Neural crest cell (in vitro differentiated cells): ENCODE measurements around the gene OR2AE1. TPM values are rescaled to one million over a fixed set of nuclear protein-coding genes. Genes with fewer than 3 reads are reported as not detected.

Source experiments
- DNase-seq: peaks from one replicate; pipeline ENCODE4 v3.0.0; 2021; ENCODE audit warnings: low read depth, mixed read lengths, low spot score
- H3K27ac Mint-ChIP-seq: one replicate; pipeline ENCODE4 v1.8.0; 2021; ENCODE audit warnings: mild to moderate bottlenecking, mixed read lengths; ENCODE audit not compliant: unreplicated experiment
- H3K27me3 Mint-ChIP-seq: 2 replicates; pipeline ENCODE4 v1.8.0; 2021; ENCODE audit warnings: low read depth, mild to moderate bottlenecking, mixed read lengths
- H3K36me3 Mint-ChIP-seq: 2 replicates; pipeline ENCODE4 v1.8.0; 2021; ENCODE audit warnings: low read depth, mild to moderate bottlenecking, mixed read lengths
- H3K4me1 Mint-ChIP-seq: 2 replicates; pipeline ENCODE4 v1.8.0; 2021; ENCODE audit warnings: mixed read lengths
- H3K4me3 Mint-ChIP-seq: one replicate; pipeline ENCODE4 v1.8.0; 2021; ENCODE audit warnings: mild to moderate bottlenecking, mixed read lengths
- H3K9me3 Mint-ChIP-seq: 2 replicates; pipeline ENCODE4 v1.8.0; 2021; ENCODE audit warnings: mixed read lengths
- total RNA-seq: library from RNA; stranded (reverse); gene quantifications from 2 replicates; pipeline ENCODE4 v1.2.1, GENCODE V29; 2021
- TF ChIP-seq, protein P1 (sequence below): fragments of 200-600 bp; sonication (generic); conservative IDR thresholded peaks from 2 replicates; pipeline ENCODE4 v1.5.0; 2021; ENCODE audit warnings: antibody characterized with exemption, mild to moderate bottlenecking

OR2AE1 gene
- total RNA-seq, 1 donor from 2014 or later: not detected

DNA sequence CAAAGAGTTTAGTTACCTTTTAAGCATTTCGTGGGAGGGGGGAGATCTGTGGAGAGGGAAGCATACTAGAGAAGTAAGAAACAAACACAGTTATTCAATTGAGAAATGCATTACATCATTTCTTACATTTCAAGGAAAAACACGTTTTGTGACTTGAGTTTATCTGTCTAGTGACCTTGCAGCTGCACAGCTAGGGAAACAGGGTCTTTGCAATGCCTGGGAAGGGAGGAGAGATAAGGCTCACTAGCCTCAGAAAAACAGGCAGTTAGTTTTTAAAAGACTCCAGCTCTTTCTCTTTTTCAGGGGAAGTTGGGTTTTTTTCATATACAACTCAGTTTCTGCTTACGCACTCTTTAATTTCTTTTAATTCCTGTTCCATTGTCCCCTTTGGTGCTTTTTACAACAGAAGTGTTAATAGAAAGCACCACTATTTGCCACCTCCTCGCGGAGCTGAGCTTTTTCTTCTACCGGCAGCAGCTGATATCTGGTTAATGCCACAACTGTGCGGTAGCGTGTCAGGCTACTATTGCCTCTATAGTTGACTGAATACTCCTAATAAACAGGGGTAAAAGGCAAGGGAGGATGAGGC, 43.5 kb downstream of the OR2AE1 start:
- H3K27ac Mint-ChIP-seq: no peak overlapping the region
- H3K4me3 Mint-ChIP-seq: no peak overlapping the region
- TF ChIP-seq, protein P1, sequence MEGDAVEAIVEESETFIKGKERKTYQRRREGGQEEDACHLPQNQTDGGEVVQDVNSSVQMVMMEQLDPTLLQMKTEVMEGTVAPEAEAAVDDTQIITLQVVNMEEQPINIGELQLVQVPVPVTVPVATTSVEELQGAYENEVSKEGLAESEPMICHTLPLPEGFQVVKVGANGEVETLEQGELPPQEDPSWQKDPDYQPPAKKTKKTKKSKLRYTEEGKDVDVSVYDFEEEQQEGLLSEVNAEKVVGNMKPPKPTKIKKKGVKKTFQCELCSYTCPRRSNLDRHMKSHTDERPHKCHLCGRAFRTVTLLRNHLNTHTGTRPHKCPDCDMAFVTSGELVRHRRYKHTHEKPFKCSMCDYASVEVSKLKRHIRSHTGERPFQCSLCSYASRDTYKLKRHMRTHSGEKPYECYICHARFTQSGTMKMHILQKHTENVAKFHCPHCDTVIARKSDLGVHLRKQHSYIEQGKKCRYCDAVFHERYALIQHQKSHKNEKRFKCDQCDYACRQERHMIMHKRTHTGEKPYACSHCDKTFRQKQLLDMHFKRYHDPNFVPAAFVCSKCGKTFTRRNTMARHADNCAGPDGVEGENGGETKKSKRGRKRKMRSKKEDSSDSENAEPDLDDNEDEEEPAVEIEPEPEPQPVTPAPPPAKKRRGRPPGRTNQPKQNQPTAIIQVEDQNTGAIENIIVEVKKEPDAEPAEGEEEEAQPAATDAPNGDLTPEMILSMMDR: no peak
- peaks cover 15% of the 10 kb centered on the region for H3K27me3 Mint-ChIP-seq
- no peaks in the 10 kb centered on the region for H3K36me3 Mint-ChIP-seq
- DNase-seq: no peak
- no peaks in the 10 kb centered on the region for H3K4me1 Mint-ChIP-seq
- H3K9me3 Mint-ChIP-seq: no peaks in the 10 kb centered on the region

DNA sequence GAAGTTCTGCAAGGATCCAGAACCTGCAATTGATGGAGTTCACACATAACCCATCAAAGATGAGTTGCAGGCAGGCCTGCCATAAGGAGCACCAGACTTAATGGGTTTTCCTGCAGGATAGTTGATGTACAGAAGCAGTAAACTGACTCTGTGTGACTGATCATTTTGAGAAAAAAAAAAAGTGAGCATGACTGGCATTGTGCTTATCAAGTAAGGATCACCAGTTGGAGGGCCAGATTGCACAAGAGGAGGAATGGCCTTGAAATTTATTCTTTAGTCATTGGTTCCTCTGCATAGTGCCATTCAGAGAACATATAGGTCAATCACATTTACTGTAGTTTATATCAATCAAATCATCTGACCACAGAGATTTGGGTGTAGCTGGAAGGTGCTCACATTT, 45.2 kb downstream of the OR2AE1 start:
- Mint-ChIP-seq H3K9me3 (no peaks in the 10 kb centered on the region), H3K4me3 (no peak overlapping the region), H3K4me1 (no peaks in the 10 kb centered on the region), H3K27me3 (peaks cover 16% of the 10 kb centered on the region), H3K27ac (no peak overlapping the region), H3K36me3 (no peaks in the 10 kb centered on the region)
- DNase-seq: no peak
- TF ChIP-seq, protein P1: no peak

DNA sequence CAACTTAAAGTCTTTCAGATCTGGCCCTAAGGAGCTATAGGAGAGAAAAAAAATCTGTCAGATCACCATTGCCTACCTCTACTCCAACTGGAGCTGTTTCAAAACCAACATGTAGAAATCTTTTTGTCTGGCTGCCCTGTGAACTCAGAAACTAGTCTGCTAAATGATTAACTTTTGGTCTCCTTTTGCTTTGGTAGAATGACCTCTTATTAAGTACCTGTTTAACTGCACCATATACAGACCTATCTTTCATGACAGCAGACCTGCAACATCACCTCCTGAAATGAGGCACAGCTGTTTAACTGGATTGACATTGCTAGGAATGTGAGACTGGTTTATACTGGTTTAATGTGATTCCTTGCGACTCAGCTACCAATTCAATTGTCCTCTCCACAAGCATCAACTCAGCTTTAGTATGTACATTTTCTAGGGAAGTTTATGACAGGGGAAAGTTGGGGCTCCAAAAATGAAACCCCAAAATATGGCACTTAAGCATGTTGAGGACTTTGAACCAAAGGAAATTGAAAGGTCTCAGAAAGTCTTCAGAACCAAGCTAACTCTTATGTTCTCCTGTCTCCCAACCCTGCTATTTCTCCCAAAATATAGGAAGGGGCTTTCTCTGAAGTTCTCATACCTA, 47.2 kb downstream of the OR2AE1 start:
- Mint-ChIP-seq H3K27ac (no peak overlapping the region), H3K4me1 (no peaks in the 10 kb centered on the region), H3K4me3 (no peak overlapping the region), H3K9me3 (no peaks in the 10 kb centered on the region), H3K27me3 (peaks cover 16% of the 10 kb centered on the region), H3K36me3 (no peaks in the 10 kb centered on the region)
- no peak for DNase-seq
- TF ChIP-seq, protein P1: no peak

DNA sequence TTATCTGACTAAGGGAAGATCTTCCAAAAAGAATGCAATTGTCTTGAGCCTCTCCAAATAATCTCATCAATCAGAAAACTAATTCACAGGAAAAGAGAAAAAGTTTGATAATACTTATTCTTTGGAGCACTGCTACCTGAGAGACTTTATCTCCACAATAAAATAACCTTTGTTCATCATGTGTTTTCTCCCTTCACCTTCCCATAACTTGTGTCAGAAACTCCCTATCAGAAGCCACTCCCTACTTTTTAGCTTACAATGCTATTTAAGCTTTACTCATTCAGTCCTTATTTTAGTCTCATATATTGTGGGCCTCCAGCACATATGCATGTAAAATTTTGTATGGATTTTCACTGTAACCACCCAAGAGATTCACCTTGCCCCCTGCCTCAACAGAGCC, 48.0 kb downstream of the OR2AE1 start:
- Mint-ChIP-seq H3K9me3 (no peaks in the 10 kb centered on the region), H3K36me3 (no peaks in the 10 kb centered on the region), H3K27me3 (peaks cover 16% of the 10 kb centered on the region), H3K4me3 (no peak overlapping the region), H3K4me1 (no peaks in the 10 kb centered on the region), H3K27ac (no peak overlapping the region)
- DNase-seq: no peak
- TF ChIP-seq, protein P1: no peak

DNA sequence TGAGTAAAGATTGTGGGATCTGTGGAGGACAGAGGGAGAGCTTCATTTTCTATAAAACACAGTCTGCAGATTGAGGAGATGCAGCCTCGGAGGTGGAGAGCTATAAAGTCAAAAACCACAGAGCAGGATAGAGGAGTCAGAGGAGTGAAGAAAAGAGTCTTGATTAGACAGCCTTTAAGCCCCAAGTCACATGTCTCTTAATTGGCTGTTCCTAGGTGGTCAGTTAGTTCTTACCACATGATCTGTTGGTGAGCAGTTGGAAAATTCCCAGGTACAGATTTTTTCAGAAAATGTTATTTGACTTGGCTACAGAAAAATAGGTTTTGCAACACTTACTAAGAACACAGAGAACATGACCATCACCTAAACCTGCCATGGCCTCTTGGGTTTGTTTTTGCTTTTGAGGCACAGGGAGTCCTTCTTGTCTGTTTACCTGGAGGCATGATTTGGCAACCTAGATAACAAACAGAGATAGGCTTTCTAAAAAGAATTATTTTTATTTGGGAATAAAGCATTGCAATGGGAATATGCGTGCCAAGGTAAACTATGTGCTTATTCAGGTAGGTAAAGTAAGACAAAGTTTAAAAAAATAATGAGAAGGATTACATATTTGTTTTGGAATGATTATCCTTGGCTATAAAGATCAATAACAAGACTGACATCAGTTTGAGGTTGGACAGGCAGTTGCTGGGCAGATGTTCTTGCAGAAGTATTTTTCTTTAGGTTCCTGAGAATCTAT, 49.6 kb downstream of the OR2AE1 start:
- TF ChIP-seq, protein P1: no peak
- no peaks in the 10 kb centered on the region for H3K4me1 Mint-ChIP-seq
- no peaks in the 10 kb centered on the region for H3K9me3 Mint-ChIP-seq
- no peak for DNase-seq
- H3K4me3 Mint-ChIP-seq: no peak overlapping the region
- peaks cover 17% of the 10 kb centered on the region for H3K27me3 Mint-ChIP-seq
- H3K36me3 Mint-ChIP-seq: no peaks in the 10 kb centered on the region
- no peak overlapping the region for H3K27ac Mint-ChIP-seq

Other genes with a start within 250 kb of the OR2AE1 start
- not detected in 2 replicates for gene CYP3A5, start 197.0 kb downstream of the OR2AE1 start, total RNA-seq
- gene CYP3A7, start 141.8 kb downstream of the OR2AE1 start, total RNA-seq: not detected in 2 replicates
- gene CYP3A4, start 92.8 kb downstream of the OR2AE1 start, total RNA-seq: not detected in 2 replicates
- gene CYP3A43, start 49.0 kb downstream of the OR2AE1 start, total RNA-seq: not detected in 2 replicates
- 8.9 and 10.4 TPM in 2 replicates for gene TRIM4, start 42.5 kb upstream of the OR2AE1 start, total RNA-seq
- gene GJC3, start 52.6 kb upstream of the OR2AE1 start, total RNA-seq: 0.28 and 0.45 TPM in 2 replicates
- gene AZGP1, start 99.0 kb upstream of the OR2AE1 start, total RNA-seq: 0.52 TPM in 1 of 2 replicates, not detected in the other
- gene ZKSCAN1, start 138.6 kb upstream of the OR2AE1 start, total RNA-seq: 122 and 133 TPM in 2 replicates
- 19.3 and 20.3 TPM in 2 replicates for gene ZSCAN21, start 172.7 kb upstream of the OR2AE1 start, total RNA-seq
- gene ZNF3, start 204.7 kb upstream of the OR2AE1 start, total RNA-seq: 67.1 and 72.3 TPM in 2 replicates
- 142 and 160 TPM in 2 replicates for gene COPS6, start 211.9 kb upstream of the OR2AE1 start, total RNA-seq
- 420 and 426 TPM in 2 replicates for gene MCM7, start 224.4 kb upstream of the OR2AE1 start, total RNA-seq
- gene AP4M1, start 224.6 kb upstream of the OR2AE1 start, total RNA-seq: 22.6 and 23.6 TPM in 2 replicates
- gene TAF6, start 242.3 kb upstream of the OR2AE1 start, total RNA-seq: 82.0 and 88.9 TPM in 2 replicates
- 27.7 and 27.9 TPM in 2 replicates for gene CNPY4, start 242.6 kb upstream of the OR2AE1 start, total RNA-seq
- 2.1 and 2.4 TPM in 2 replicates for gene MBLAC1, start 249.9 kb upstream of the OR2AE1 start, total RNA-seq